ENCODE data around the gene RAB31.

Gene RAB31

DNA sequence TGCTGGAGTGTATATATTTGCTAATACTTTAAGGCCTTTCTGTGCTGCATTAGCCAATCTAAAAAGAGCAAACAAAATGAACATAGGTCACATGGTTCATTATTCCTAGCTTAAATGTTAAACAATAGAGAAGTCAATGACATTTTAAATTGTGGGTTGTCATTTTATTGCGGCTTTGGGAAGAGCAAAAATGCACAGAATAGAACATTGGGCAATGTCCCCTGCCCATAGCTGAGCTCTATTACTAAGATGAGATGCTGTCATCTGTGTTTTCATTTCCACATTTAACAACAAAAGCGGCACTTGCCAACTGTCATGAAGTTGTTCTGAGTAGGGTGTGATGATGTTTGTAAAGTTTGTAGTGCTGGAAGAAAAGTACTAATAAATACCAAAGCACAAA lies 202.6 kb downstream of the RAB31 start:
- ATAC-seq (ENCODE audit: insufficient read depth, low read depth): no peak

GRCh38 chr18:9911226-9911625 lies 203.1 kb downstream of the RAB31 start:
- Histone ChIP-seq H3K79me2 (ENCODE audit: insufficient read depth, low read length) (peaks cover 25% of the 10 kb centered on the region), H3K4me1 (ENCODE audit: insufficient read depth, low read length) (peaks cover 20% of the 10 kb centered on the region), H3K27ac (ENCODE audit: low read length) (no peak overlapping the region), H3K9ac (ENCODE audit: low read depth, low read length) (no peak overlapping the region), H3K27me3 (ENCODE audit: insufficient read depth, low read length, poor library complexity) (peaks cover 21% of the 10 kb centered on the region), H4K20me1 (ENCODE audit: insufficient read depth, low read length) (peaks cover 16% of the 10 kb centered on the region), H3K4me2 (ENCODE audit: insufficient read depth, low read length) (no peak overlapping the region), H3K4me3 (ENCODE audit: low read depth in 1 of 2, low read length in 2 of 2) (no peak overlapping the region), H3K36me3 (ENCODE audit: insufficient read depth, low read length) (no peaks in the 10 kb centered on the region; the same call in 1 of the 2 replicates), H3K9me3 (ENCODE audit: insufficient read depth, low read length, severe bottlenecking) (no peaks in the 10 kb centered on the region), H2AFZ (ENCODE audit: low read depth, low read length) (no peak overlapping the region)
- ATAC-seq (ENCODE audit: insufficient read depth, low read depth) (no peak), DNase-seq (no peak)
- no peak for TF ChIP-seq EZH2 (IDR thresholded peaks at IDR 0.05; ENCODE audit: borderline replicate concordance, low read depth, low read length, severe bottlenecking)
- TF ChIP-seq CTCF (IDR thresholded peaks at IDR 0.05; ENCODE audit: borderline replicate concordance, extremely low read depth, low read length, poor library complexity, severe bottlenecking): no peak

More for the DNA sequence above, 202.6 kb downstream of the RAB31 start:
- H3K4me1 ChIP-seq (ENCODE audit: insufficient read depth, low read length): peaks cover 14% of the 10 kb centered on the region
- H3K4me2 ChIP-seq (ENCODE audit: insufficient read depth, low read length): no peak overlapping the region
- H3K36me3 ChIP-seq (ENCODE audit: insufficient read depth, low read length): no peaks in the 10 kb centered on the region; the same call in 1 of the 2 replicates
- peaks cover 10% of the 10 kb centered on the region for H4K20me1 ChIP-seq (ENCODE audit: insufficient read depth, low read length)
- H3K9ac ChIP-seq (ENCODE audit: low read depth, low read length): no peak overlapping the region
- H3K79me2 ChIP-seq (ENCODE audit: insufficient read depth, low read length): peaks cover 19% of the 10 kb centered on the region
- H3K9me3 ChIP-seq (ENCODE audit: insufficient read depth, low read length, severe bottlenecking): no peaks in the 10 kb centered on the region
- H2AFZ ChIP-seq (ENCODE audit: low read depth, low read length): no peak overlapping the region
- H3K4me3 ChIP-seq (ENCODE audit: low read depth in 1 of 2, low read length in 2 of 2): no peak overlapping the region
- H3K27ac ChIP-seq (ENCODE audit: low read length): no peak overlapping the region
- peaks cover 27% of the 10 kb centered on the region for H3K27me3 ChIP-seq (ENCODE audit: insufficient read depth, low read length, poor library complexity)
- DNase-seq: no peak
- TF ChIP-seq CTCF (IDR thresholded peaks at IDR 0.05; ENCODE audit: borderline replicate concordance, extremely low read depth, low read length, poor library complexity, severe bottlenecking): no peak
- TF ChIP-seq EZH2 (IDR thresholded peaks at IDR 0.05; ENCODE audit: borderline replicate concordance, low read depth, low read length, severe bottlenecking): no peak

All from DND-41 (cell line).